CD1c-positive myeloid dendritic cell (primary cell): ENCODE results near the gene CR2.

Experiments
- DNase-seq: peaks from one replicate; pipeline ENCODE4 v3.0.0-alpha.2; 2016; ENCODE audit errors: extremely low spot score

The CR2 gene

GRCh38 chr1:207444514-207445217 is 9.5 kb upstream of the CR2 start:
- peak; percentile 59 for DNase-seq

GRCh38 chr1:207453710-207454045 is 450 bp upstream of the CR2 start:
- no peak for DNase-seq

DNA sequence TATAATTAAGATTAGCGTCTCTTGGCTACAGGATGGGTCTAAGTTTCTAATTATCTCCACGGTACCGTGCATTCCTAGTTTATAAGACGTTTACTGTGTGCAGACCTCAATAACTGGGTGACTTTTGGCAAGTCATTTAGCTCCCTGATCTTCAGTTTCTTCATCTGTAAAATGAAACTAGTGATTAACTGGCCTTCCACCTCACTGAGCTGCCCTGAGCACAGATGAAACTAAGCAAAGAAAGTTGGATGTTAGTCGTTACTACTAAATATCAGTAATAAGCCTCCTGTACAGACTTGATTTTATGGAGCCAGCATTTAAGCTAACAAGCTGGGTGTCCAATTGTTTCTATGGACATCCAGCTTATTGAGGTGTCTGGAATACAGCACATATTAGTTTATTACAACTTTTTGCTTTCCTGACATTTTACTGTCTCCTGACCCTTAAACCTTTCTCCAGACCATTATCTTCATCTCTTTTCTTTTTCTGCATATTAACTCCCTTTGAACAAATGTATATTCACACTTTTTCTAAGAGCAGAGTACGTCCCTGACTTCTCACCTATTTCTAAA is 1.1 kb downstream of the CR2 start:
- no peak for DNase-seq

DNA sequence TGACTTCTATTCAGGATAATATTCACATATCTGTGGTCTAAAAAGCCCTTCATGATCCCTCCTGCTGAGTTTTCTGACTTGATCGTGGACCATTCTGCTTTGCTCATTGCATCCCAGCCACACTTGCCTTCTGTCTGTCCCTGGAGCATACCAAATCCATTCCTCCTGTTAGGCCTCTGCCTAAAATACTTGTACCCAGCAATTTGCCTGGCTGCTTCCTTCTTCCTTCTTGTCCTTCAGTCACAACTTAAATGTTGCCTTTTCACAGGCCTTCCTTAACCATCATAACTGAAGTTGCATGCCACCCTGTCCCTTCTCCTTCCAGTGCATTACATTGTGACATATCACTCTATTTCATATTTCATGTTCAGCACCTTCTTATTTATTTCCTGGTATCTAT is 4.3 kb downstream of the CR2 start:
- no peak for DNase-seq

DNA sequence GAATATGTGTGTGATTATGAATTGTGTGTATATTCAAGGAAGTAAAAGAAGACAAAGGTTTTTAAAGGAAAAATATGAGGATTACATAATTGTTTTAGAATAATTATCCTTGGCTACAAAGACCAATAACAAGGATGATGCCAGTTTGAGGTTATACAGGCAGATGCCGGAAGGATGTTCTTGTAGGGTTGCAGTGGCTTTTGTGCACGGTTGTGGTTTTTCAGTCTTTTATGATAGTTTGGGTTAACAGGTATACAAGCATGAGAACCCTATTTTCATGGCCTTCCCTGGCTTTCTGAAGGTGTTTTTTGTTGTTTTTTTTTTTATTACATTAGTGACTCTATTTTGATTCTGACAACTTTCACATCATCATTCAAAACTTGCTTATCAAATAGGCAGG is 4.9 kb downstream of the CR2 start:
- DNase-seq: no peak

GRCh38 chr1:207461649-207462048 is 7.5 kb downstream of the CR2 start:
- DNase-seq: no peak

- DNase-seq: no peak
These were observed 8.4 kb downstream of the CR2 start for GRCh38 chr1:207462535-207462934.

GRCh38 chr1:207463021-207463420 is 8.9 kb downstream of the CR2 start:
- no peak for DNase-seq

- DNase-seq: no peak
These were observed 9.4 kb downstream of the CR2 start for GRCh38 chr1:207463571-207463970.

GRCh38 chr1:207470927-207471326 is 16.8 kb downstream of the CR2 start:
- no peak for DNase-seq

- no peak for DNase-seq
These were observed 20.1 kb downstream of the CR2 start for GRCh38 chr1:207474210-207474609.

- peak; percentile 14 for DNase-seq
These were observed 32.1 kb downstream of the CR2 start for GRCh38 chr1:207486198-207486597.

DNA sequence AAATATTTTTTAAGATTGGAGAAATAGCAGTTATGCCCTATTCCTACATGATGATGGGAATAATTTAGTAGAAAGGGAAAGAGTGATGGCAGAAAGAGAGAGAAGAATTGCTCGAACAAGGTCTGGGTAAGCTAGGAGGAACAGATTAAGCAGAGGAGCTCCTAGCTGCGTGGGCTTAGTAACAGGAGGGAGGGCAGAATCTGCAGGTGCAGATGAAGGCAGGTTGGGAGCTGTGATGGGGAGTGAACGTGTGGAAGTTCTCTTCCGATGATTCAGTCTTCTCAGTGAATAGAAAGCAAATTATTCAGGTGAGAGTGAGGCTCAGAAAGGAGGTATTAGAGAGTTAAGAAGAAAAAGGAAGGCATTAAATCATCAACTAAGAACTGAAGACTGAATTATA is 33.5 kb downstream of the CR2 start:
- no peak for DNase-seq

DNA sequence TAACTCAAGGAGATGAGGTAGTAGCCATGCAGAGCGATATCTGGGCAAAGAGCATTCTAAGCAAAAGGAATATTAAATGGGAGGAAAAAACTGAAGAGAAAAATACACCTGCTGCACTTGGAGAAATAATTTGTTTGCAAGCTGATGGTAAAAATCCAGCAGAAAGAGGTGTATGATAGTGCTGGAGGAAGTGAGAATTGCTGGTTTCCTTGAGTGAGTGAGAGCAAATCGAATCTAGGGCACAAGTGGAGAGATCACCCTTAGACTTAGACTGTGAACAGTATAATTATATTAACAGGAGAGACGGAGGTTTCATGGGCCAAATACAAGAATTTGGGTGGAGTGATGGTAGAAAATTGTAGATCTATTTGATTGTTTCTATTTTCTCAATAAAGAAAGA is 39.1 kb downstream of the CR2 start:
- no peak for DNase-seq

- DNase-seq: no peak
These were observed 40.0 kb downstream of the CR2 start for GRCh38 chr1:207494171-207494570.

GRCh38 chr1:207495281-207495680 is 41.2 kb downstream of the CR2 start:
- peak; percentile 42 for DNase-seq

DNA sequence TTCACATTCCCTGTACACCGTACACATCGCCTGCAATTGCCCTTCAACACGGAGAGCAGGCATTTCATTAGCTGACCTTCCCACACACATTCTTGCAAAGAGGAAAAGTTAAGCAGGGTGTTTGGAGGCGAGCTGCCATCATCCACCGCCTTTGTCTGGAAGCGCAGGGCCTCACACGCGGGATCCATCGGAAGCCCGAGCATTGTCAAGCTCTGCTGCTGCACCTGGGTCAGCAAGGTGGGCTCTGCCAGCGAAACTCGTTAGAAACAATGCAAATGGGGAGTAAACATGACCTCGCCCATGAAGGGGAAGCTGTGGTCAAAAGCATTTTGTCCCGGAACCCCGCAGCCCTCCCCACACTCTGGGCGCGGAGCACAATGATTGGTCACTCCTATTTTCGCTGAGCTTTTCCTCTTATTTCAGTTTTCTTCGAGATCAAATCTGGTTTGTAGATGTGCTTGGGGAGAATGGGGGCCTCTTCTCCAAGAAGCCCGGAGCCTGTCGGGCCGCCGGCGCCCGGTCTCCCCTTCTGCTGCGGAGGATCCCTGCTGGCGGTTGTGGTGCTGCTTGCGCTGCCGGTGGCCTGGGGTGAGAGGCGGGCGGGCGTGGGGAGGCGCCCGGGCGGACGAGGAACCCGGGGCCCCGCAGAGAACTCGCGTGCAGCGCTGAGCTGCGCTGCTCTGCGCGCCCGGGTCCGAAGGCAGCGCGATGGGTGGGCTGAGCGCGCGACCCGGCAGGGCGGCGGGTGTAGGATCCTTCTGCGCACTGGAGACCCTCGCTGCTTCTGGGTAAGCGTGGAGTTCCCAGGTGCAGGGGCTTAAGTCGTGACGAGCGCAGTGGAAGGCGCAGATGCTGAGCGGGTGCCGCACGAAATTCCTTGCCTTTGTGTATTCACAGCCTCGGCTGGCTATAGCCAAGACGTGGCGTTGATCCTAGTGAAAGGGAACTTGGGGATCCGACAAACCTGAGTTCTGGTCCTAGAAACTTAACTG is 42.0 kb downstream of the CR2 start, which contains the start of gene CR1:
CR1 (plus strand) TSS at position 357 of the 992 bp plus-strand sequence; CDS start at position 468, 111 bp downstream.
- DNase-seq: peak; percentile 75

- DNase-seq: peak; percentile 86
These were observed 43.8 kb downstream of the CR2 start for GRCh38 chr1:207497941-207498340.

GRCh38 chr1:207499573-207499972 is 45.4 kb downstream of the CR2 start:
- peak; percentile 82 for DNase-seq

- no peak for DNase-seq
These were observed 46.2 kb downstream of the CR2 start for GRCh38 chr1:207500306-207500705.

DNA sequence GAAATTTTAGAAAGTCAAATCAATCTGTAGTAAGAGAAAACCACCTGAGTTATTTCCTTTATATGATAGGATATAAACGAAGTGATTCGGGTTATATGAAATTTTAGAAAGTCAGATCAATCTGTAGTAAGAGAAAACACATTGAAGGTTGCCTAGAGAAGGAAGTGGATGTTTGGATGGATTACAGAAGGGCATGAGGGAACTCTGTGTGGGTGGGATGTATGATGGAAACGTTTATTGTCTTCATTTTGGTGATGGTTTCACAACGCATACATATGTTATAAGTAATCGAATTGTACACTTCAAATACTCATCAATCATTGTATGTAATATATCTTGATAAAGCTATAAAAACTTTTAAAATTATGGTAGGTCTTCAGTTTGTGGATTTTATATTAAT is 46.9 kb downstream of the CR2 start:
- DNase-seq: no peak

DNA sequence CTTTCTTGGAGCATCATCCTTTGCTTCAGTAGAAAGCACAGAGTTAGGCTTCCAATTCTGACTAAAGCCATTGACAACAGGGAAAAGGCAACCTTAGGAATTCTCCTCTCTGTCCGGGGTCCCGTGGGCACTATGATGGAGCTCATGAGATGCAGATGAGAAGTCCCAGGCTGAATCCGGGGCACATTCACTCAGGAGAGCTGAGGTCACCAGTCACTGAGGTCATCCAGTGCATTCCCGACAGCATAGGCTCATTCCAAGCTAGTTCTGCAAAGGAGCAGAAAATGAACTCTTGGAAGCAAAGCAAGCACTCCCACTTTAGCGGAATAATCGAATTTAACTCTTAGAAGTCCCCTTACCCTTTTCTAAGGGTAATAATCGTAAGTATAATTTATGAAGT is 48.6 kb downstream of the CR2 start:
- no peak for DNase-seq

DNA sequence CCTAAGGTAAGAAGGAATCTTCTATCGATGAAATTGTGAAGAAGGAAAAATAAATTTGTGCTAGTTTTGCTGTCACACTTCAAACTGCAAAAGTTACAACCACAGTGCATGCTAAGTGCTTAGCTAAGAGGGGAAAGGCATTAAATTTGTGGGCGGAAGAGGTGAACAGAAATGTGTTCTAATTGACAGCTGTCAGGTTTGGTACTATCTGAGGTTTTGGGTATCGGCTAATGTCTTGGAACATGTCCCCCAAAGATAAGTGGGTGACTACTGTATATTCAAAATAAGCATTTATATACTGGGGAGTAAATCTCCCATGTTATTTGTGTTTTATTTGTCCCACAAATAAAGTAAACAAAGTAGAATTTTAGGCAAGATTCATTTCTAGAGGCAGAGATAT is 49.8 kb downstream of the CR2 start:
- DNase-seq: no peak
